ENCODE measurements around the gene USH2A.

DNA sequence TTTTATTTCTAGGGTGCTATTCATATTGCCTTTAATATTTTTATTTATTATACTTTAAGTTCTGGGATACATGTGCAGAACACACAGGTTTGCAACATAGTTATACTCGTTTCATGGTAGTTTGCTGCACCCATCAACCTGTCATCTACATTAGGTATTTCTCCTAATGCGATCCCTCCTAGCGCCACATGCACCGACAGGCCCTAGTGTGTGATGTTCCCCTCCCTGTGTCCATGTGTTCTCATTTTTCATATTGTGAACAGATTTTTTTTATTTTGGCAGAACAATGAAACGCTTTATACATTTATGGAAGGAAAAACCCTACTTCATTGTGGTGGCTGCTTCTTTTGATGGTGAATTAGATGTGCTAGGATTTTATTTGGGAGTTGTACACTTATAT is 14.4 kb upstream of the USH2A start:
- TF ChIP-seq PKNOX1 (IDR thresholded peaks at IDR 0.05) (no peak), ELF4 (IDR thresholded peaks at IDR 0.05) (no peak), BHLHE40 (IDR thresholded peaks at IDR 0.05; ENCODE audit: borderline replicate concordance) (no peak), SP1 (IDR thresholded peaks at IDR 0.05) (no peak), FOXM1 (IDR thresholded peaks at IDR 0.05; ENCODE audit: borderline replicate concordance) (no peak), NFRKB (IDR thresholded peaks at IDR 0.05) (no peak), TARDBP (IDR thresholded peaks at IDR 0.05) (no peak), FOXA1 (IDR thresholded peaks at IDR 0.05) (no peak), FOXK2 (IDR thresholded peaks at IDR 0.05) (no peak)

All from HEK293T (cell line).